ENCODE data around the gene KLLN. TPM values are rescaled to one million over a fixed set of nuclear protein-coding genes. Genes with fewer than 3 reads are reported as not detected.
"Not testable (repeated sequence)": the region's sequence is repeated elsewhere in the genome, so short reads cannot be mapped to it uniquely, and the experiment has no call there.

The KLLN gene
- total RNA-seq, 4 donors from 2014 or later = 0.24 to 0.85 (median 0.34) TPM; not detected in 1

GRCh38 chr10:87861566-87861952, 1.8 kb downstream of the KLLN start:
- H3K27me3 ChIP-seq = no peaks in the 10 kb centered on the region
- no peaks in the 10 kb centered on the region for H3K36me3 ChIP-seq
- peak overlapping the region; percentile 97 for H3K27ac ChIP-seq
- WGBS = 13% methylated on average over 4 of the region's 16 CpGs
- peak overlapping the region; percentile 90 for H3K4me3 ChIP-seq
- H3K4me1 ChIP-seq = peaks cover 22% of the 10 kb centered on the region
- DNase-seq (ENCODE audit: low spot score in 2 of 2) = peak; percentile 88 to 90
- H3K9me3 ChIP-seq = no peaks in the 10 kb centered on the region
- TF ChIP-seq EP300 (IDR thresholded peaks at IDR 0.05) (no peak), POLR2AphosphoS5 (IDR thresholded peaks at IDR 0.05) (no peak), POLR2A (IDR thresholded peaks at IDR 0.05) (no peak), CTCF (IDR thresholded peaks at IDR 0.05) (no peak)

- peaks cover 21% of the 10 kb centered on the region for H3K4me1 ChIP-seq
- peak overlapping the region; percentile 90 for H3K4me3 ChIP-seq
- no peak for DNase-seq (ENCODE audit: low spot score in 2 of 2)
- no peaks in the 10 kb centered on the region for H3K36me3 ChIP-seq
- TF ChIP-seq CTCF (IDR thresholded peaks at IDR 0.05) (no peak), EP300 (IDR thresholded peaks at IDR 0.05) (no peak), POLR2A (IDR thresholded peaks at IDR 0.05) (no peak), POLR2AphosphoS5 (IDR thresholded peaks at IDR 0.05) (no peak)
- H3K27me3 ChIP-seq = no peaks in the 10 kb centered on the region
- H3K27ac ChIP-seq = peak overlapping the region; percentile 97
- 73% methylated on average over 4 of the region's 4 CpGs for WGBS
- H3K9me3 ChIP-seq = no peaks in the 10 kb centered on the region
These were observed 2.4 kb downstream of the KLLN start for GRCh38 chr10:87860816-87861403.

- TF ChIP-seq CTCF (IDR thresholded peaks at IDR 0.05) (peak in 1 of 2 donors; percentile 48), EP300 (IDR thresholded peaks at IDR 0.05) (no peak), POLR2A (IDR thresholded peaks at IDR 0.05) (no peak)
- H3K27ac ChIP-seq = no peak overlapping the region
- H3K4me3 ChIP-seq = no peak overlapping the region
- peaks cover 18% of the 10 kb centered on the region for H3K4me1 ChIP-seq
- no peak for DNase-seq (ENCODE audit: low spot score in 2 of 2)
- no peaks in the 10 kb centered on the region for H3K27me3 ChIP-seq
- H3K36me3 ChIP-seq = no peaks in the 10 kb centered on the region
- H3K9me3 ChIP-seq = no peaks in the 10 kb centered on the region
- WGBS = 38% methylated on average over 3 of the region's 3 CpGs
These were observed 3.1 kb downstream of the KLLN start for GRCh38 chr10:87860156-87860795.

- not testable (repeated sequence) for H3K4me3 ChIP-seq; H3K27me3 ChIP-seq; H3K36me3 ChIP-seq; H3K27ac ChIP-seq; DNase-seq (ENCODE audit: low spot score in 2 of 2); H3K9me3 ChIP-seq; H3K4me1 ChIP-seq
- WGBS = 92% methylated on average over 4 of the region's 4 CpGs
These were observed 7.7 kb downstream of the KLLN start for GRCh38 chr10:87855665-87856064.

- not testable (repeated sequence) for H3K4me3 ChIP-seq; H3K4me1 ChIP-seq; H3K36me3 ChIP-seq; H3K27ac ChIP-seq; H3K9me3 ChIP-seq; H3K27me3 ChIP-seq; DNase-seq (ENCODE audit: low spot score in 2 of 2)
- WGBS = over 99% methylated on average over 5 of the region's 5 CpGs
These were observed 8.1 kb downstream of the KLLN start for GRCh38 chr10:87855247-87855646.

- DNase-seq (ENCODE audit: low spot score in 2 of 2) = no peak
- H3K27ac ChIP-seq = no peak overlapping the region
- H3K27me3 ChIP-seq = no peaks in the 10 kb centered on the region
- H3K36me3 ChIP-seq = no peaks in the 10 kb centered on the region
- TF ChIP-seq POLR2AphosphoS5 (IDR thresholded peaks at IDR 0.05) = no peak
- TF ChIP-seq POLR2A (IDR thresholded peaks at IDR 0.05) = no peak
- no peak for TF ChIP-seq CTCF (IDR thresholded peaks at IDR 0.05)
- no peak overlapping the region for H3K4me3 ChIP-seq
- H3K9me3 ChIP-seq = no peaks in the 10 kb centered on the region
- H3K4me1 ChIP-seq = no peaks in the 10 kb centered on the region
- WGBS = 93% methylated on average over 1 of the region's 1 CpG
These were observed 11.2 kb downstream of the KLLN start for GRCh38 chr10:87852089-87852488.

All from suprapubic skin (tissue), 4 donors.